Hepatocyte (in vitro differentiated cells): ENCODE data around the gene MRGPRF. TPM values are rescaled to one million over a fixed set of nuclear protein-coding genes. Genes with fewer than 3 reads are reported as not detected.

Experiments
- DNase-seq: peaks from one replicate; pipeline ENCODE4 v3.0.0-alpha.2; 2016; ENCODE audit warnings: low spot score
- H2AFZ ChIP-seq: fragments of 200-600 bp; sonication (generic); 2 replicates; pipeline ENCODE4 v1.6.0; 2016; ENCODE audit warnings: antibody characterized with exemption, mild to moderate bottlenecking
- H3K27ac ChIP-seq: fragments of 200-600 bp; sonication (generic); 2 replicates; pipeline ENCODE4 v1.5.1; 2016; ENCODE audit warnings: mild to moderate bottlenecking
- H3K27me3 ChIP-seq: fragments of 200-600 bp; sonication (generic); 2 replicates; pipeline ENCODE4 v1.6.1; 2016
- H3K36me3 ChIP-seq: fragments of 200-600 bp; sonication (generic); replicated peaks from 2 replicates; pipeline ENCODE4 v1.5.1; 2016; ENCODE audit warnings: low read depth; ENCODE audit not compliant: insufficient read depth
- H3K4me1 ChIP-seq: fragments of 200-600 bp; sonication (generic); 2 replicates; pipeline ENCODE4 v1.5.1; 2016; ENCODE audit warnings: mild to moderate bottlenecking, moderate library complexity; ENCODE audit not compliant: insufficient read depth
- H3K4me2 ChIP-seq: fragments of 200-600 bp; sonication (generic); 2 replicates; pipeline ENCODE4 v1.6.0; 2016
- H3K4me3 ChIP-seq: fragments of 200-600 bp; sonication (generic); 2 replicates; pipeline ENCODE4 v1.5.1; 2016; ENCODE audit warnings: mild to moderate bottlenecking
- H3K79me2 ChIP-seq: fragments of 200-600 bp; sonication (generic); 2 replicates; pipeline ENCODE4 v1.6.0; 2017; ENCODE audit warnings: mild to moderate bottlenecking
- H3K9me2 ChIP-seq: fragments of 200-600 bp; sonication (generic); replicated peaks from 2 replicates; pipeline ENCODE4 v1.6.0; 2017; ENCODE audit warnings: mild to moderate bottlenecking; ENCODE audit not compliant: insufficient read depth
- H3K9me3 ChIP-seq: fragments of 200-600 bp; sonication (generic); 2 replicates; pipeline ENCODE4 v1.5.1; 2016; ENCODE audit warnings: low read depth, mild to moderate bottlenecking
- H4K20me1 ChIP-seq: fragments of 200-600 bp; sonication (generic); 2 replicates; pipeline ENCODE4 v1.6.0; 2016; ENCODE audit warnings: mild to moderate bottlenecking; ENCODE audit not compliant: insufficient read depth, poor library complexity, severe bottlenecking
- CTCF ChIP-seq: fragments of 200-600 bp; sonication (generic); IDR thresholded peaks from 2 replicates; pipeline ENCODE4 v1.5.1; 2016; ENCODE audit warnings: antibody characterized with exemption, mild to moderate bottlenecking; ENCODE audit not compliant: poor library complexity
- EZH2 ChIP-seq: fragments of 200-600 bp; sonication (generic); IDR thresholded peaks from 2 replicates; pipeline ENCODE4 v1.6.1; 2016; ENCODE audit warnings: antibody characterized with exemption, mild to moderate bottlenecking, borderline replicate concordance
- EZH2phosphoT487 ChIP-seq: fragments of 200-600 bp; sonication (generic); IDR thresholded peaks from one replicate; pipeline ENCODE4 v1.6.1; 2018; ENCODE audit warnings: antibody characterized with exemption, mild to moderate bottlenecking, low read depth, moderate library complexity; ENCODE audit not compliant: unreplicated experiment, severe bottlenecking
- WGBS: methylation state at CpG from one replicate; pipeline ENCODE4 v1.1.6; 2016; ENCODE audit warnings: low lambda C conversion rate; ENCODE audit errors: missing lambda C conversion rate; 5-methylcytosine and 5-hydroxymethylcytosine counted together
- polyA plus RNA-seq: library from polyadenylated mRNA; unstranded; fragments of >200 nt; fragmentation: Nextera tagmentation; extraction: Ambion mirVana; gene quantifications from 2 replicates; pipeline ENCODE4 v1.2.1, GENCODE V29; 2016
- total RNA-seq: library from RNA; depleted of rRNA; stranded (reverse); fragments of >200 nt; gene quantifications from 2 replicates; pipeline ENCODE4 v1.2.3, GENCODE V29; 2014

MRGPRF gene
- total and polyA plus RNA-seq, 2 experiments from 2014 or later: 6.5 to 7.5 TPM

- Histone ChIP-seq H3K79me2 (peaks cover 69% of the 10 kb centered on the region), H4K20me1 (peaks cover 4% of the 10 kb centered on the region), H3K9me2 (no peaks in the 10 kb centered on the region), H3K4me2 (no peak overlapping the region), H3K27ac (no peak overlapping the region), H3K4me1 (peaks cover 28% of the 10 kb centered on the region), H2AFZ (no peak overlapping the region), H3K9me3 (no peaks in the 10 kb centered on the region), H3K27me3 (no peaks in the 10 kb centered on the region), H3K36me3 (no peaks in the 10 kb centered on the region), H3K4me3 (no peak overlapping the region)
- DNase-seq: no peak
- TF ChIP-seq EZH2: no peak
- TF ChIP-seq CTCF: no peak
- TF ChIP-seq EZH2phosphoT487: no peak
- 96% methylated on average over 34 of the region's 35 CpGs for WGBS
Observed at GRCh38 chr11:69053546-69054396, 40.7 kb upstream of the MRGPRF start.

- 98% methylated on average over 9 of the region's 9 CpGs for WGBS
- peaks cover 68% of the 10 kb centered on the region for H3K79me2 ChIP-seq
Observed at GRCh38 chr11:69053169-69053477, 40.1 kb upstream of the MRGPRF start.

GRCh38 chr11:69052343-69053168, 39.5 kb upstream of the MRGPRF start:
- H3K4me3 ChIP-seq: no peak overlapping the region
- no peaks in the 10 kb centered on the region for H3K27me3 ChIP-seq
- no peak overlapping the region for H3K4me2 ChIP-seq
- H3K27ac ChIP-seq: no peak overlapping the region
- no peak overlapping the region for H2AFZ ChIP-seq
- peaks cover 28% of the 10 kb centered on the region for H3K4me1 ChIP-seq
- DNase-seq: no peak
- H3K79me2 ChIP-seq: peaks cover 68% of the 10 kb centered on the region
- H3K9me3 ChIP-seq: no peaks in the 10 kb centered on the region
- TF ChIP-seq EZH2phosphoT487 (no peak), CTCF (no peak), EZH2 (no peak)
- no peaks in the 10 kb centered on the region for H3K9me2 ChIP-seq
- H3K36me3 ChIP-seq: no peaks in the 10 kb centered on the region
- WGBS: 85% methylated on average over 20 of the region's 21 CpGs
- H4K20me1 ChIP-seq: peaks cover 4% of the 10 kb centered on the region

More at GRCh38 chr11:69053169-69053477, 40.1 kb upstream of the MRGPRF start:
- no peak for TF ChIP-seq EZH2
- peaks cover 4% of the 10 kb centered on the region for H4K20me1 ChIP-seq
- no peak overlapping the region for H2AFZ ChIP-seq
- no peaks in the 10 kb centered on the region for H3K27me3 ChIP-seq
- H3K4me1 ChIP-seq: peaks cover 28% of the 10 kb centered on the region
- H3K4me3 ChIP-seq: no peak overlapping the region
- no peaks in the 10 kb centered on the region for H3K36me3 ChIP-seq
- H3K27ac ChIP-seq: no peak overlapping the region
- no peaks in the 10 kb centered on the region for H3K9me3 ChIP-seq
- no peak overlapping the region for H3K4me2 ChIP-seq
- DNase-seq: no peak
- H3K9me2 ChIP-seq: no peaks in the 10 kb centered on the region
